Neuronal stem cell (in vitro differentiated cells): ENCODE measurements around the gene ENOX1.

Experiments used
- DNase-seq: peaks from one replicate; pipeline ENCODE4 v3.0.0-alpha.2; 2013; ENCODE audit warnings: low spot score
- H2AFZ ChIP-seq: one replicate; pipeline ENCODE4 v1.6.1; 2013; ENCODE audit warnings: mild to moderate bottlenecking, low read length, inconsistent platforms
- H2AK5ac ChIP-seq: 2 replicates; pipeline ENCODE4 v1.6.1; 2013; ENCODE audit warnings: low read depth, mild to moderate bottlenecking, inconsistent platforms, low read length, moderate library complexity, mixed read lengths
- H2BK120ac ChIP-seq: 2 replicates; pipeline ENCODE4 v1.6.1; 2013; ENCODE audit warnings: low read depth, mild to moderate bottlenecking, inconsistent platforms, low read length, moderate library complexity, mixed read lengths
- H2BK12ac ChIP-seq: one replicate; pipeline ENCODE4 v1.6.1; 2013; ENCODE audit warnings: low read length, inconsistent platforms
- H2BK15ac ChIP-seq: 2 replicates; pipeline ENCODE4 v1.6.1; 2013; ENCODE audit warnings: mild to moderate bottlenecking, low read length, inconsistent platforms, mixed read lengths
- H2BK5ac ChIP-seq: one replicate; pipeline ENCODE4 v1.6.1; 2013; ENCODE audit warnings: inconsistent platforms, mild to moderate bottlenecking, low read length, moderate library complexity
- H3K14ac ChIP-seq: one replicate; pipeline ENCODE4 v1.6.1; 2013; ENCODE audit warnings: low read length, inconsistent platforms
- H3K18ac ChIP-seq: 2 replicates; pipeline ENCODE4 v1.6.1; 2013; ENCODE audit warnings: low read length, inconsistent platforms
- H3K23ac ChIP-seq: 2 replicates; pipeline ENCODE4 v1.6.1; 2013; ENCODE audit warnings: low read depth, mild to moderate bottlenecking, mixed read lengths, low read length, inconsistent platforms; ENCODE audit not compliant: poor library complexity
- H3K27ac ChIP-seq: replicated peaks from 3 replicates; pipeline ENCODE4 v1.5.1; 2013; ENCODE audit warnings: low read length, inconsistent platforms
- H3K27me3 ChIP-seq, 3 experiments: 2 replicates each; pipeline ENCODE4 v1.6.1; 2013; ENCODE audit warnings: low read length in 3 of 3, mild to moderate bottlenecking in 2 of 3, inconsistent platforms in 1 of 3, low read depth in 1 of 3, mixed read lengths in 1 of 3, moderate library complexity in 1 of 3; ENCODE audit not compliant: control insufficient read depth in 3 of 3, insufficient read depth in 3 of 3
- H3K36me3 ChIP-seq, 2 donors: replicated peaks in 1 of 2; 2 replicates each; pipeline ENCODE4 v1.6.1; 2013; ENCODE audit warnings: low read length in 2 of 2; ENCODE audit not compliant: control insufficient read depth in 2 of 2, insufficient read depth in 2 of 2
- H3K4ac ChIP-seq: 2 replicates; pipeline ENCODE4 v1.6.1; 2013; ENCODE audit warnings: inconsistent platforms, mild to moderate bottlenecking, low read length, moderate library complexity
- H3K4me1 ChIP-seq, 2 donors: 1 replicate in 1 of 2; 2 replicates in 1 of 2; pipeline ENCODE4 v1.6.1; 2013; ENCODE audit warnings: low read length in 2 of 2, low read depth in 1 of 2; ENCODE audit not compliant: control insufficient read depth in 2 of 2, insufficient read depth in 1 of 2
- H3K4me2 ChIP-seq: one replicate; pipeline ENCODE4 v1.6.1; 2013; ENCODE audit warnings: mild to moderate bottlenecking, low read length, inconsistent platforms; ENCODE audit not compliant: insufficient read depth, poor library complexity, severe bottlenecking
- H3K4me3 ChIP-seq, 2 donors: 2 replicates each; pipeline ENCODE4 v1.5.1; 2013; ENCODE audit warnings: low read length in 2 of 2, mild to moderate bottlenecking in 2 of 2, inconsistent platforms in 1 of 2, moderate library complexity in 1 of 2
- H3K79me1 ChIP-seq: one replicate; pipeline ENCODE4 v1.6.1; 2013; ENCODE audit warnings: low read depth, mild to moderate bottlenecking, inconsistent platforms, low read length, moderate library complexity
- H3K9ac ChIP-seq: one replicate; pipeline ENCODE4 v1.6.1; 2013; ENCODE audit warnings: mild to moderate bottlenecking, low read depth, low read length, inconsistent platforms; ENCODE audit not compliant: poor library complexity
- H3K9me3 ChIP-seq, 2 donors: replicated peaks in 1 of 2; 2 replicates each; pipeline versions ENCODE3 to v1.6.1; 2013; ENCODE audit warnings: low read length in 2 of 2, mild to moderate bottlenecking in 2 of 2, inconsistent platforms in 1 of 2, low read depth in 1 of 2, mixed read lengths in 1 of 2, moderate library complexity in 1 of 2; ENCODE audit not compliant: control insufficient read depth in 2 of 2, insufficient read depth in 1 of 2
- H4K8ac ChIP-seq: one replicate; pipeline ENCODE4 v1.6.1; 2013; ENCODE audit warnings: low read depth, mild to moderate bottlenecking, inconsistent platforms, low read length, moderate library complexity
- H4K91ac ChIP-seq: one replicate; pipeline ENCODE4 v1.6.1; 2013; ENCODE audit warnings: low read length, low read depth, mild to moderate bottlenecking, inconsistent platforms; ENCODE audit not compliant: poor library complexity
- WGBS, 2 donors: extraction: QIAGEN DNeasy Blood & Tissue Kit; methylation state at CpG; one replicate each; pipeline ENCODE4 v1.1.7; 2013; ENCODE audit warnings: missing lambda C conversion rate in 2 of 2, mixed read lengths in 1 of 2; ENCODE audit not compliant: insufficient read length in 2 of 2, insufficient replicate concordance in 1 of 2; ENCODE audit errors: extremely low coverage in 2 of 2; 5-methylcytosine and 5-hydroxymethylcytosine counted together

The ENOX1 gene

DNA sequence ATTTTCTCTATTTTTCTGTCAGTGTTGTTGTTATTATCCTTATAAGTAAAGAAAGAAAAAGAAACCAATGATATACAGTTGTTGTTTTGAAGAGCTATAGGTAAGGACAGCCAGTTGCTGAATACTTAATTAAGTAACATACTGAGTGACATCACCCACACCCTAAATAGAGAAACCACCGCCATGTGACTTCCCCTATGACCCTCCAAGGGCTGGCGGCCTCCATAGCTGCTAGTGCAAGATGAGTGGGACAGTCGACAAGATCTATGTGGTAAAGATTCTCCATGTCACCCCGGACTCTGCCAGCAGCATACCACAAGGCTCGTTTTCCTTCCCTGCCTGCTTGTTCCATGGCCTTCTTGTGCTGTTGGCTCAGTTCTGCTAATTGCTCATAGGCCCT is 542.3 kb downstream of the ENOX1 start:
- Histone ChIP-seq H2AFZ (no peak overlapping the region), H3K14ac (no peak overlapping the region), H3K23ac (no peak overlapping the region), H2BK120ac (no peak overlapping the region), H2BK15ac (no peak overlapping the region), H3K4me1 (no peaks in the 10 kb centered on the region), H3K9ac (no peak overlapping the region), H2AK5ac (no peak overlapping the region), H3K27ac (no peak overlapping the region), H3K18ac (no peak overlapping the region), H2BK5ac (no peak overlapping the region), H3K36me3 (no peaks in the 10 kb centered on the region), H2BK12ac (no peak overlapping the region), H4K91ac (no peak overlapping the region), H3K27me3 (no peaks in the 10 kb centered on the region), H4K8ac (no peak overlapping the region), H3K4ac (no peak overlapping the region), H3K79me1 (no peaks in the 10 kb centered on the region), H3K4me2 (no peak overlapping the region), H3K4me3 (peak overlapping the region in 1 of 2 donors; percentile 60), H3K9me3 (no peaks in the 10 kb centered on the region)
- DNase-seq: no peak
- WGBS, 2 donors: no CpG with 5 or more reads among the region's 5 CpGs

DNA sequence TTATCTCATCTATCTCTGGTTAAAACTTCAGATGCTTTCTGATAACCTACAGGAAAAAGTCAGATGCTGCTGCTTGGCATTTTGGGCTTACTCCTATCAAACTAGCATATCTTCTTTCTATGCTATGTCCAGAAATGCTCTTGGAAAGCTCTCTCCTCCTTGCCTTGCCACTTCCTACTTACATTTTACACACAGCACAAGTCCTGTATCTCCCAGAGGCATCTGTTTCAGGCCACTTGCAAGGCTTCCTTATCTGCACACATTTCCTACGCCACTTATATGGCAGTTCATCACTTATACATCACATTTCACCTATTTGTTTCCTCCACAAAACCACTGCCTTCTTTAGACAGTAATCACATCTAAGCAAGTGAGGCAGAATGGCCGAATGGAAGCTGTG is 543.1 kb downstream of the ENOX1 start:
- Histone ChIP-seq H2BK5ac (no peak overlapping the region), H3K4me3 (no peak overlapping the region), H2BK12ac (no peak overlapping the region), H3K79me1 (no peaks in the 10 kb centered on the region), H3K4me2 (no peak overlapping the region), H3K4me1 (no peaks in the 10 kb centered on the region), H3K27ac (no peak overlapping the region), H2AK5ac (no peak overlapping the region), H3K4ac (no peak overlapping the region), H3K36me3 (no peaks in the 10 kb centered on the region), H3K23ac (no peak overlapping the region), H4K8ac (no peak overlapping the region), H3K18ac (no peak overlapping the region), H2BK15ac (no peak overlapping the region), H2BK120ac (no peak overlapping the region), H3K9ac (no peak overlapping the region), H3K14ac (no peak overlapping the region), H3K9me3 (no peaks in the 10 kb centered on the region), H4K91ac (no peak overlapping the region), H2AFZ (no peak overlapping the region), H3K27me3 (no peaks in the 10 kb centered on the region)
- WGBS, 2 donors: no CpG with 5 or more reads among the region's 2 CpGs
- no peak for DNase-seq

DNA sequence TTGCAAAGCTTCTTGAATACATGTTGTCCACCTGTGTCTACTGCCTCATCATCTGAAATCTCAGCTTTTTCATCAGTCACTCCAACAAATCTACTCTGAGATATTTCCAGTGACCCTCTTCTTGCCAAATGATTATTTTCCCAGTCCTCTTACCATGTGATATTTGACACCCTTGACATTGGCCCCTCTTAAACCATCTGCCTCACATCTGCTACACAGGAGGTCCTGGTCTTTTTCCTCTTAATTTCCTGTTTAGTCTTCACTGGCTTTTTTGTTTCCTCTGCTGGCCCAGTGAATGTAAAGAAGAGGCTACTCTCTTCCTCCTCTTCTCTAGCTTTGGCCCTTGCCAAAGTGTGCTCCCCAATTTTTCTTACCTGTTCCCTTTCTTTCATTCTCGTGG is 544.7 kb downstream of the ENOX1 start:
- no peak overlapping the region for H4K8ac ChIP-seq
- H3K36me3 ChIP-seq: no peaks in the 10 kb centered on the region
- H3K4ac ChIP-seq: no peak overlapping the region
- no peak for DNase-seq
- no peak overlapping the region for H3K27ac ChIP-seq
- no peaks in the 10 kb centered on the region for H3K27me3 ChIP-seq
- no peak overlapping the region for H2AFZ ChIP-seq
- H3K9me3 ChIP-seq: no peaks in the 10 kb centered on the region
- no peaks in the 10 kb centered on the region for H3K79me1 ChIP-seq
- H2BK12ac ChIP-seq: no peak overlapping the region
- H3K4me1 ChIP-seq: no peaks in the 10 kb centered on the region
- no peak overlapping the region for H3K9ac ChIP-seq
- H3K18ac ChIP-seq: no peak overlapping the region
- H3K4me2 ChIP-seq: no peak overlapping the region
- no peak overlapping the region for H2BK5ac ChIP-seq
- H3K23ac ChIP-seq: no peak overlapping the region
- H2BK120ac ChIP-seq: no peak overlapping the region
- no peak overlapping the region for H2BK15ac ChIP-seq
- no peak overlapping the region for H3K4me3 ChIP-seq
- no peak overlapping the region for H2AK5ac ChIP-seq
- no CpG with 5 or more reads among the region's 1 CpG for WGBS, 2 donors
- no peak overlapping the region for H4K91ac ChIP-seq
- no peak overlapping the region for H3K14ac ChIP-seq

DNA sequence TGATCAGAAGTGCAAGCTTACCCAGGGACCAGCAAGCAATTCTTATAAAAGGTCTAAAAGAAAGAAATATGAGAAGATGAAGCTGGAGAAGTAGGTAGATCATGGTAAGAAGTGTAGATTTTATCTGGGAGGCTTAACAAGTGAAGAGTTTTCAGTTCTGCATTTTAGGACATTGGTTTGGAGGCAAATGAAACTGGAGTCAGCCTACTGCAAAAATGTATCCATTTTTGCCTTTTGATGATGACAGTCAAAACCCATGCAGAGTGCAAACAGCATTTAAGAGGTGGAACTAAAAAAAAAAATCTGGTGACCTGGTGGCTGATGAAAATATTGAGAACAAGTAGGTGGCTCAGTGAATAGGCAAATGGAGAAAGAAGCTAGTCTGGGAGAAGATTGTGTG is 546.5 kb downstream of the ENOX1 start:
- H3K4me1 ChIP-seq: no peaks in the 10 kb centered on the region
- no peak overlapping the region for H2BK15ac ChIP-seq
- H3K23ac ChIP-seq: no peak overlapping the region
- no peak overlapping the region for H4K8ac ChIP-seq
- no peaks in the 10 kb centered on the region for H3K9me3 ChIP-seq
- H3K9ac ChIP-seq: no peak overlapping the region
- H3K4ac ChIP-seq: no peak overlapping the region
- no peaks in the 10 kb centered on the region for H3K79me1 ChIP-seq
- no peak overlapping the region for H4K91ac ChIP-seq
- no peak for DNase-seq
- no peak overlapping the region for H2BK5ac ChIP-seq
- H3K36me3 ChIP-seq: no peaks in the 10 kb centered on the region
- no peak overlapping the region for H3K4me2 ChIP-seq
- H2AFZ ChIP-seq: no peak overlapping the region
- no peak overlapping the region for H2BK12ac ChIP-seq
- no peak overlapping the region for H2BK120ac ChIP-seq
- H2AK5ac ChIP-seq: no peak overlapping the region
- H3K14ac ChIP-seq: no peak overlapping the region
- no peak overlapping the region for H3K27ac ChIP-seq
- H3K4me3 ChIP-seq: no peak overlapping the region
- no peak overlapping the region for H3K18ac ChIP-seq
- H3K27me3 ChIP-seq: no peaks in the 10 kb centered on the region
